Rectal smooth muscle tissue (tissue), 1 donor: ENCODE results near the gene TTLL8.

Source experiments
- H3K27ac ChIP-seq: one replicate; pipeline ENCODE4 v1.7.0; 2013; ENCODE audit warnings: low read depth, low read length, inconsistent platforms
- H3K27me3 ChIP-seq: one replicate; pipeline ENCODE4 v1.7.0; 2013; ENCODE audit warnings: low read length; ENCODE audit not compliant: control insufficient read depth, insufficient read depth
- H3K36me3 ChIP-seq: one replicate; pipeline ENCODE4 v1.7.0; 2013; ENCODE audit warnings: low read length; ENCODE audit not compliant: control insufficient read depth, insufficient read depth
- H3K4me1 ChIP-seq: one replicate; pipeline ENCODE4 v1.7.0; 2013; ENCODE audit warnings: low read length; ENCODE audit not compliant: control insufficient read depth, insufficient read depth
- H3K4me3 ChIP-seq: one replicate; pipeline ENCODE4 v1.7.0; 2013; ENCODE audit warnings: low read length
- H3K9ac ChIP-seq: one replicate; pipeline ENCODE4 v1.7.0; 2013; ENCODE audit warnings: low read length

The TTLL8 gene

DNA sequence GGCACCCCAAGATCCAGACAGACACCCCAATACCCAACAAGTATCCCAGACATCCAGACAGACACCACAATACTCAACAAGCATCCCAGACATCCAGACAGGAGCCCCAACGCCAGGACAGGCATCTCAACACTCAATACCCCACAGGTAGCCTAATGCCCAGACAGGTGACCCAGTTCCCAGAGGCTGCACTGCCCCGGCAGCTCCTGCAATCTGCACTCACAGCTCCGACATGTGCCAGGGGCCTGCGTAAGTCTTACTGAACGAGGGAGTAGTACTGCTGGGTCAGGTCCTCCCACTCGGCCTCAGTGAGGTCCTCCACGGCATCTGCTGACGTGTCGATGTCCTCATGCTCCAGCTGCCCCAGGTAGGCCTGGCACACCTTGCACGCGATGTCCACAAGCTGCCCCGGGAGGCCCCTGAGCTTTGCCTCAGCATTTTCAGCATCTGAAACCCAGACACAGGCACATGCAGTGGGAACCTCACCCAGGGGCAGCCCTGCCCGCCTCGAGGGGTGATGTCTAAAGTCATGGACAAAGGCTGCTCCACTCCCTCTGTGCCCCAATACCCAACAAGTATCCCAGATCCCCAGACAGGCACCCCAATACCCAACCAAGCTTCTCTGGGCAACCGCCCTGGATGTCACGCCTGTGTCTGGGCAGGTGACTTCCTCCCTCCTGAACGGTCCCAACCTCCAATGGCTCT is 16.6 kb downstream of the TTLL8 start:
- no peak overlapping the region for H3K27ac ChIP-seq
- H3K9ac ChIP-seq = no peak overlapping the region
- H3K4me1 ChIP-seq = no peaks in the 10 kb centered on the region
- no peaks in the 10 kb centered on the region for H3K36me3 ChIP-seq
- H3K4me3 ChIP-seq = no peak overlapping the region
- no peaks in the 10 kb centered on the region for H3K27me3 ChIP-seq

- Histone ChIP-seq H3K4me1 (no peaks in the 10 kb centered on the region), H3K27me3 (no peaks in the 10 kb centered on the region), H3K27ac (no peak overlapping the region), H3K9ac (no peak overlapping the region), H3K4me3 (no peak overlapping the region), H3K36me3 (no peaks in the 10 kb centered on the region)
Measured at GRCh38 chr22:50040717-50041116, 17.4 kb downstream of the TTLL8 start.

- Histone ChIP-seq H3K4me3 (no peak overlapping the region), H3K27me3 (no peaks in the 10 kb centered on the region), H3K27ac (no peak overlapping the region), H3K9ac (no peak overlapping the region), H3K36me3 (no peaks in the 10 kb centered on the region), H3K4me1 (no peaks in the 10 kb centered on the region)
Measured at GRCh38 chr22:50039669-50040443, 18.2 kb downstream of the TTLL8 start.

- H3K4me1 ChIP-seq = no peaks in the 10 kb centered on the region
- H3K27ac ChIP-seq = no peak overlapping the region
- H3K4me3 ChIP-seq = no peak overlapping the region
- no peaks in the 10 kb centered on the region for H3K36me3 ChIP-seq
- peaks cover 2% of the 10 kb centered on the region for H3K27me3 ChIP-seq
- H3K9ac ChIP-seq = no peak overlapping the region
Measured at GRCh38 chr22:50035976-50036724, 21.9 kb downstream of the TTLL8 start.

DNA sequence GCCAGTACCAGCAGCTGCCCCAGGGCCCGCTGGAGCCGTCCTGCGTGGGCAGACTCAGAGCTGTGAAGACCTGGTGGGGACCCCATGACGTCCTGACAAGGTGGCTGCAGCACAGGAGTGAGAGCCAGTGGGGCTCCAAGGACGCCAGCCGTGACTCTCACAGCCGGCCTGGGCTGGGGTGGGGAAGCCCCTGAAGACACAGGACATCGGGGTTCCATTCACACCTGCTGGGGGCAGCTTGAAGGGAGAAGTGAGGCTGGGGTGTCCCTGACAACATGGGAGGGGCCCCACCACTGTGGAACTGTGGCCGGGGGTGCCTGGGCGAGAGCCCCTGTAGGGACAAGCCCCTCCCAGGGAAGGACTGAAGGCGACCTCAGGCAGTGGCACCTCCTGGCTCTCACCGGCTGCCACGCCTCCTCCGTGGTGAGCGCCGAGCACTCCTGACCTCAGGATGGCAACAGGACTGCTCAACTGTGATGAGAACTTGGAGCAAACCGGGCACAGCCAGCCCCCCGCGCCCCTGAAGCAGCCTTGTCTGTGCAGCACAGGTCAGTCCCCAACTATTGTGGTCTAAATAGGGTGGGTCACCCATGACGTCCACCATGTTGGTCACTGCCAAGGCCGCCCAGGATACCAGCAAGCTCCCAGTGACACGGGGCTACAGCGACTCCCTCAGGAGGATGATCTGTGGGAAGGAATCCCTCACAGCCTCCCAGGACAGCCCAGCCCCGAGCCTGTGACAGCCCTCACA is 22.8 kb downstream of the TTLL8 start:
- Histone ChIP-seq H3K4me3 (no peak overlapping the region), H3K36me3 (no peaks in the 10 kb centered on the region), H3K27me3 (peaks cover 6% of the 10 kb centered on the region), H3K4me1 (no peaks in the 10 kb centered on the region), H3K27ac (no peak overlapping the region), H3K9ac (no peak overlapping the region)

- no peaks in the 10 kb centered on the region for H3K36me3 ChIP-seq
- no peak overlapping the region for H3K27ac ChIP-seq
- H3K4me3 ChIP-seq = no peak overlapping the region
- H3K27me3 ChIP-seq = peaks cover 6% of the 10 kb centered on the region
- no peaks in the 10 kb centered on the region for H3K4me1 ChIP-seq
- no peak overlapping the region for H3K9ac ChIP-seq
Measured at GRCh38 chr22:50034126-50035081, 23.7 kb downstream of the TTLL8 start.

DNA sequence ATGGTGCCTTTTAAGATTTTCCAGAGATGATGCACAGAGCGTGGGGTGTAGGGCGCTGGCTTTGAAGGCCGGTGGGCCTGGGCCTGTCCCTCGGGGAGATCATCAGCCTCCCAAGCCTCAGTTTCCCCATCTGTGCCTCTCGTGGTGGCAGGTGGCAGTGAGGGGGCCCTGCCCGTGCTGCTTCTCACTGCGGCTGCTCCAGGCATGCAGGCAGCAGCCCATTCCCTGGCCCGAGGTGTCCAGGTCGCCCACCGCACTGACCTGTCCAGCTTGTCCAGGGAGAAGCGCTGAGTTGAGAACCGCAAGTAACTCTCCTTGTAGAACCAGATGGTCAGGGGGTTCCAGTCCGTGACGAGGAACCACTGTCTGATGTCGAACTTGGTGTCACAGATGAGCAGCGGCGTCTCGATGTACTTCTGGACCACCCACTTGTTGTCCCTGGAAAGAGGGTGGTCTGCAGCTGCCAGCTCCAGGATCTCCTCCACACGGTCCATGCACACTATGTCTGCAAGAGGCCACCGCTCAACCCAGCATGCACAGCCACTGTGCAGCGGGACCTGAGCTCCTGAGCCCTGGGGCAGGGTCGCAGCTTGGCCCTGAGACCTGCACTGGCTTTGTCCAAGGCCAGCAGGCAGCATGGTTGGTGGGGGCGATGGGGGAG is 25.0 kb downstream of the TTLL8 start:
- Histone ChIP-seq H3K27me3 (peaks cover 6% of the 10 kb centered on the region), H3K4me3 (no peak overlapping the region), H3K27ac (no peak overlapping the region), H3K9ac (no peak overlapping the region), H3K4me1 (no peaks in the 10 kb centered on the region), H3K36me3 (no peaks in the 10 kb centered on the region)

- H3K4me1 ChIP-seq = no peaks in the 10 kb centered on the region
- peaks cover 6% of the 10 kb centered on the region for H3K27me3 ChIP-seq
- no peak overlapping the region for H3K27ac ChIP-seq
- no peak overlapping the region for H3K4me3 ChIP-seq
- no peaks in the 10 kb centered on the region for H3K36me3 ChIP-seq
- H3K9ac ChIP-seq = no peak overlapping the region
Measured at GRCh38 chr22:50032109-50032871, 25.8 kb downstream of the TTLL8 start.

GRCh38 chr22:50031189-50032091 is 26.7 kb downstream of the TTLL8 start:
- H3K27ac ChIP-seq = no peak overlapping the region
- H3K4me1 ChIP-seq = no peaks in the 10 kb centered on the region
- H3K27me3 ChIP-seq = peaks cover 6% of the 10 kb centered on the region
- H3K4me3 ChIP-seq = no peak overlapping the region
- H3K9ac ChIP-seq = no peak overlapping the region
- H3K36me3 ChIP-seq = no peaks in the 10 kb centered on the region
